IMR-90 (cell line): ENCODE data around the gene TMEM107. TPM values are rescaled to one million over a fixed set of nuclear protein-coding genes. Genes with fewer than 3 reads are reported as not detected.
A peak's percentile ranks its signal among the peaks of the same experiment; 100 is the strongest.

Experiments
- ATAC-seq: fragments of 200-7000 bp; cut with Tn5 transposase; 2 replicates; pipeline ENCODE4 v1.9.1; 2020; ENCODE audit warnings: low read depth, mild to moderate bottlenecking, moderate library complexity
- BruUV-seq: library from RNA; stranded (reverse); fragments of 400-500 nt; replicated peaks from 2 replicates; lab custom pipeline; 2021; lab: Mats Ljungman, UMichigan
- CTCF ChIA-PET: fragments of 300-600 bp; formaldehyde crosslinking; extraction: SDS; loops from one replicate; lab custom pipeline; 2021; ENCODE audit warnings: antibody characterized with exemption; lab: Yijun Ruan, JAX
- POLR2A ChIA-PET: fragments of 300-600 bp; sonication (Branson Sonifier 250); formaldehyde crosslinking; loops from one replicate; lab custom pipeline; 2022; ENCODE audit warnings: antibody characterized with exemption; ENCODE audit not compliant: unreplicated experiment; lab: Charles Lee
- DNase-seq: peaks from one replicate; pipeline ENCODE4 v3.0.0; 2013
- H2AFZ ChIP-seq: replicated peaks from 2 replicates; pipeline ENCODE3; 2013; ENCODE audit warnings: low read length, mild to moderate bottlenecking; ENCODE audit not compliant: poor library complexity
- H2AK5ac ChIP-seq: 2 replicates; pipeline ENCODE4 v1.6.1; 2013; ENCODE audit warnings: low read depth, low read length, inconsistent platforms
- H2AK9ac ChIP-seq: replicated peaks from 2 replicates; pipeline ENCODE3; 2013; ENCODE audit warnings: mild to moderate bottlenecking, low read depth, low read length, moderate library complexity; ENCODE audit not compliant: poor library complexity
- H2BK120ac ChIP-seq: 2 replicates; pipeline ENCODE4 v1.6.1; 2013; ENCODE audit warnings: low read depth, low read length, inconsistent platforms
- H2BK15ac ChIP-seq: 3 replicates; pipeline ENCODE4 v1.6.1; 2013; ENCODE audit warnings: low read depth, low read length, inconsistent platforms
- H2BK20ac ChIP-seq: 2 replicates; pipeline ENCODE4 v1.6.1; 2013; ENCODE audit warnings: low read depth, mild to moderate bottlenecking, inconsistent platforms, low read length, moderate library complexity
- H2BK5ac ChIP-seq: 2 replicates; pipeline ENCODE4 v1.6.1; 2013; ENCODE audit warnings: mild to moderate bottlenecking, low read depth, low read length, inconsistent platforms; ENCODE audit not compliant: poor library complexity, severe bottlenecking
- H3K14ac ChIP-seq: replicated peaks from 2 replicates; pipeline ENCODE4 v1.6.1; 2013; ENCODE audit warnings: low read depth, low read length, inconsistent platforms
- H3K18ac ChIP-seq: 2 replicates; pipeline ENCODE4 v1.6.1; 2013; ENCODE audit warnings: low read depth, low read length, control low read depth
- H3K23ac ChIP-seq: 2 replicates; pipeline ENCODE4 v1.6.1; 2013; ENCODE audit warnings: low read depth, low read length, inconsistent platforms
- H3K27ac ChIP-seq: 2 replicates; pipeline ENCODE4 v1.5.1; 2013; ENCODE audit warnings: mild to moderate bottlenecking, control low read depth, low read length; ENCODE audit not compliant: insufficient read depth
- H3K27me3 ChIP-seq: 2 replicates; pipeline ENCODE4 v1.6.1; 2013; ENCODE audit warnings: low read length; ENCODE audit not compliant: control insufficient read depth, insufficient read depth
- H3K36me3 ChIP-seq: 2 replicates; pipeline ENCODE4 v1.6.1; 2013; ENCODE audit warnings: low read length, mixed read lengths; ENCODE audit not compliant: control insufficient read depth, insufficient read depth
- H3K4ac ChIP-seq: 2 replicates; pipeline ENCODE4 v1.6.1; 2013; ENCODE audit warnings: low read depth, low read length, inconsistent platforms
- H3K4me1 ChIP-seq: 2 replicates; pipeline ENCODE4 v1.6.1; 2013; ENCODE audit warnings: low read length, mixed read lengths; ENCODE audit not compliant: control insufficient read depth, insufficient read depth
- H3K4me2 ChIP-seq: 2 replicates; pipeline ENCODE4 v1.6.1; 2013; ENCODE audit warnings: low read depth, mild to moderate bottlenecking, control low read depth, low read length, moderate library complexity
- H3K4me3 ChIP-seq: 2 replicates; pipeline ENCODE4 v1.5.1; 2013; ENCODE audit warnings: low read depth, mild to moderate bottlenecking, control low read depth, low read length, moderate library complexity; ENCODE audit not compliant: insufficient read depth
- H3K56ac ChIP-seq: 2 replicates; pipeline ENCODE4 v1.6.1; 2013; ENCODE audit warnings: low read length, inconsistent platforms; ENCODE audit not compliant: insufficient read depth; ENCODE audit errors: extremely low read depth
- H3K79me1 ChIP-seq, 2 experiments: 2 replicates each; pipeline ENCODE4 v1.6.1; 2013; ENCODE audit warnings: low read length in 2 of 2, inconsistent platforms in 1 of 2, low read depth in 1 of 2
- H3K9ac ChIP-seq: 2 replicates; pipeline ENCODE4 v1.6.1; 2013; ENCODE audit warnings: low read depth, low read length, control low read depth
- H3K9me1 ChIP-seq: 2 replicates; pipeline ENCODE4 v1.6.1; 2013; ENCODE audit warnings: low read length, inconsistent platforms; ENCODE audit not compliant: insufficient read depth
- H3K9me3 ChIP-seq: 2 replicates; pipeline ENCODE4 v1.6.1; 2013; ENCODE audit warnings: low read length; ENCODE audit not compliant: control insufficient read depth, insufficient read depth
- H4K20me1 ChIP-seq: 2 replicates; pipeline ENCODE4 v1.6.1; 2013; ENCODE audit warnings: low read length, inconsistent platforms; ENCODE audit not compliant: insufficient read depth
- H4K5ac ChIP-seq: 2 replicates; pipeline ENCODE4 v1.6.1; 2013; ENCODE audit warnings: mild to moderate bottlenecking, low read depth, low read length, control low read depth
- H4K8ac ChIP-seq, 2 experiments: 2 replicates each; pipeline ENCODE4 v1.6.1; 2013; ENCODE audit warnings: low read depth in 2 of 2, low read length in 2 of 2, control low read depth in 1 of 2, inconsistent platforms in 1 of 2
- H4K91ac ChIP-seq: 2 replicates; pipeline ENCODE4 v1.6.1; 2013; ENCODE audit warnings: low read depth, low read length, inconsistent platforms; ENCODE audit not compliant: insufficient read depth
- BHLHE40 ChIP-seq: fragments of 150-350 bp; IDR thresholded peaks from 2 replicates; pipeline ENCODE4 v1.6.1; 2016; ENCODE audit warnings: mild to moderate bottlenecking, low read depth, low read length
- POLR2A ChIP-seq: IDR thresholded peaks from 2 replicates; pipeline ENCODE4 v1.6.1; 2012; ENCODE audit warnings: mild to moderate bottlenecking, low read depth, low read length
- WGBS, 2 experiments: methylation state at CpG; one replicate each; pipeline versions ENCODE4 v1.1.5 to v1.1.7; 2013; ENCODE audit warnings: missing lambda C conversion rate in 2 of 2; ENCODE audit not compliant: insufficient read length in 1 of 2; ENCODE audit errors: extremely low coverage in 2 of 2; 5-methylcytosine and 5-hydroxymethylcytosine counted together
- dilution Hi-C: fragments of 300-500 bp; cut with HindIII; formaldehyde crosslinking; loops from one replicate; pipeline ENCODE4 v1.14.3; 2018; ENCODE audit warnings: low sequenced_read_pairs; ENCODE audit not compliant: unreplicated experiment
- in situ Hi-C: fragments of 300-500 bp; cut with MboI; formaldehyde crosslinking; loops from 3 replicates; pipeline ENCODE4 v1.14.3; 2019; ENCODE audit warnings: low sequenced_read_pairs, inconsistent platforms, mixed read lengths
- intact Hi-C: fragments of 100-400 bp; cut with micrococcal nuclease; formaldehyde crosslinking; loops from 2 replicates; pipeline ENCODE4 v1.10.0; 2022
- polyA plus RNA-seq, 3 experiments: library from polyadenylated mRNA; depleted of rRNA; stranded (reverse); fragments of >200 nt; gene quantifications; 2 replicates each; pipeline ENCODE4 v1.2.3, GENCODE V29; 2012; ENCODE audit warnings: low replicate concordance in 1 of 3
- total RNA-seq: library from RNA; depleted of rRNA; stranded (reverse); fragments of >200 nt; gene quantifications from 2 replicates; pipeline ENCODE4 v1.2.3, GENCODE V29; 2012
- TF ChIP-seq, protein P1 (sequence below): fragments of 150-350 bp; IDR thresholded peaks from 2 replicates; pipeline ENCODE4 v1.6.1; 2017; ENCODE audit warnings: mild to moderate bottlenecking, antibody characterized with exemption, low read length, low read depth

Gene TMEM107
- total and polyA plus RNA-seq, 2 of the 4 experiments (the other 2 are of a cell fraction) = 12.9 to 14.3 TPM

DNA sequence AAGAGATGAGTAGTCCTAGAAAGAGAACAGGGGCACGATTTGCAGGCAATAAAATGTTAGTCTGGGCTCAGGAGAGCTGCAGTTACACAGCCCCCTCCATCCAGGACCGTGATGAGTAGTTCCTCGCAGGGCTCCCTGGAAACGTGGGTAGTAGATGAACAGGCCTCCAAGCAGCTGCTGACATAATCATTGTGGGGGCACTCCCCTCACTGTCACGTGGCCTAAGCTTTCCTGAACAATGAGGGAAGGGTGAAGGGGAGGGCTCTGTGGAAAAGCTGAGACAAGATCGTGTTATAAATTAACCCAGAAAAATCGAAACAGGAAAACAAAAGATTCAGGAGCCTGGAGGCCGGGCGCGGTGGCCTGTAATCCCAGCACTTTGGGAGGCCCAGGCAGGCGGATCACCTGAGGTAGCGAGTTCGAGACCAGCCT, 22.6 kb downstream of the TMEM107 start (continued):
- TF ChIP-seq, protein P1, sequence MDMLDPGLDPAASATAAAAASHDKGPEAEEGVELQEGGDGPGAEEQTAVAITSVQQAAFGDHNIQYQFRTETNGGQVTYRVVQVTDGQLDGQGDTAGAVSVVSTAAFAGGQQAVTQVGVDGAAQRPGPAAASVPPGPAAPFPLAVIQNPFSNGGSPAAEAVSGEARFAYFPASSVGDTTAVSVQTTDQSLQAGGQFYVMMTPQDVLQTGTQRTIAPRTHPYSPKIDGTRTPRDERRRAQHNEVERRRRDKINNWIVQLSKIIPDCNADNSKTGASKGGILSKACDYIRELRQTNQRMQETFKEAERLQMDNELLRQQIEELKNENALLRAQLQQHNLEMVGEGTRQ = peak; percentile 96

DNA sequence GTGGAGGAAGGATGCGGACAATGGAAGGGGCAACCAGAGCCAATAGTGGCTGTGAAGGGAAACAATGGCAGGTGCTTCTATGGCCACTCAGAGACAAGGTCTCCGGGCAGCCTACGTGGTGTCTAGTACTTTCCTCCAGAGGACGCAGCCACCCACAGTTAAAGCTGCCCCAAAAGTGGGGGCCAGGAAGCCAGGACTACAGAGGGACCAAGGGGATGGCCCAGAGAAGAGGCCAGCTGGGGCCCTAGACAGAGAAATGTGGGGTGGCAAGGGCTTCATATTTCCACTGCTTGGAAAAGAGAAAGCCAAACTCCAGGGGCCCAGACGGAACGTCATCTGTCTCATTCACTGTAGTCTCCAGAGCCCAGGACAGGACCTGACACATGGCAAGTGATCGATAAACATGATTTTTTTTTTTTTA, 23.1 kb downstream of the TMEM107 start:
- H3K4ac ChIP-seq = peak overlapping the region; percentile 86
- TF ChIP-seq BHLHE40 = no peak
- TF ChIP-seq POLR2A = peak; percentile 21; the same call in 1 of the 2 replicates
- peak overlapping the region; percentile 38 for H3K27ac ChIP-seq
- no TSS peak for BruUV-seq
- H3K4me1 ChIP-seq = peaks cover 23% of the 10 kb centered on the region
- H2BK15ac ChIP-seq = peak overlapping the region; percentile 60; the same call in 1 of the 3 replicates
- H3K14ac ChIP-seq = 0 out of 2 replicates have a peak overlapping the region, but pooled peaks have one; percentile 74
- H4K8ac ChIP-seq = peak overlapping the region in 1 of 2 experiments; percentile 69; a peak in 1 of 4 replicates
- H2AFZ ChIP-seq = peak overlapping the region; percentile 88
- no peaks in the 10 kb centered on the region for H3K27me3 ChIP-seq
- H3K18ac ChIP-seq = no peak overlapping the region
- H4K20me1 ChIP-seq = peaks cover 9% of the 10 kb centered on the region
- peaks cover 3 to 37% of the 10 kb centered on the region in 2 experiments; a peak in 2 of 4 replicates for H3K79me1 ChIP-seq
- peak overlapping the region; percentile 90 for H2AK5ac ChIP-seq
- dilution Hi-C loops (no loop called here), intact Hi-C loops (no loop called here), in situ Hi-C loops (loop anchor here (25.0 kb wide), 1 partner anchor 916 kb away; the partner anchor contains the start of genes DVL2, GABARAP and PHF23)
- H2BK5ac ChIP-seq = peak overlapping the region; percentile 61
- peaks cover 16% of the 10 kb centered on the region for H3K36me3 ChIP-seq
- H3K4me3 ChIP-seq = no peak overlapping the region
- 0 out of 2 replicates have a peak overlapping the region, but pooled peaks have one; percentile 3 for H2BK20ac ChIP-seq
- no peak overlapping the region for H3K56ac ChIP-seq
- no peak overlapping the region for H4K5ac ChIP-seq
- H3K9me1 ChIP-seq = peaks cover 22% of the 10 kb centered on the region
- ChIA-PET CTCF (no interaction called here), POLR2A (interaction anchor here (1.2 kb wide), 1 partner anchor 20 kb away, joined by 4 read pairs; no protein-coding TSS in a partner anchor)
- 68% methylated on average over 5 of the region's 7 CpGs; no CpG with 5 or more reads in 1 of the 2 experiments for WGBS, 2 experiments
- peak overlapping the region; percentile 48; the same call in 1 of the 2 replicates for H4K91ac ChIP-seq
- peak overlapping the region; percentile 88 for H2AK9ac ChIP-seq
- ATAC-seq = no peak
- no peak overlapping the region; the same call in 1 of the 2 replicates for H3K23ac ChIP-seq
- peak overlapping the region; percentile 26; the same call in 1 of the 2 replicates for H2BK120ac ChIP-seq
- no peak for DNase-seq
- no peak overlapping the region for H3K4me2 ChIP-seq
- H3K9ac ChIP-seq = no peak overlapping the region
- H3K9me3 ChIP-seq = no peaks in the 10 kb centered on the region
